A549 (cell line): ENCODE data around the gene SETMAR. TPM values are rescaled to one million over a fixed set of nuclear protein-coding genes. Genes with fewer than 3 reads are reported as not detected.
"Not testable (repeated sequence)": the region's sequence is repeated elsewhere in the genome, so short reads cannot be mapped to it uniquely, and the experiment has no call there.

Source experiments
- ATAC-seq, 2 experiments: fragments of 200-7000 bp in 1 of 2; fragments of >200 bp in 1 of 2; cut with Nextera tagmentation in 1 of 2; cut with Tn5 transposase in 1 of 2; 3 replicates each; pipeline versions ENCODE4 v1.8.0 to v1.9.1; 2018 to 2020; ENCODE audit warnings: mild to moderate bottlenecking in 1 of 2, moderate library complexity in 1 of 2
- CTCF ChIA-PET: fragments of 300-600 bp; sonication (Branson Sonifier 250); formaldehyde crosslinking; extraction: SDS; loops from one replicate; lab custom pipeline; 2021; ENCODE audit warnings: antibody characterized with exemption, inconsistent platforms; lab: Yijun Ruan, JAX
- POLR2A ChIA-PET: fragments of 350-600 bp; formaldehyde crosslinking; extraction: SDS; loops from one replicate; lab custom pipeline; 2021; ENCODE audit warnings: antibody characterized with exemption, inconsistent platforms; lab: Yijun Ruan, JAX
- DNase-seq, 2 experiments: peaks; one replicate each; pipeline versions ENCODE4 v3.0.0 to v3.0.0-alpha.2; 2011 to 2016; ENCODE audit warnings: low read depth in 1 of 2, low spot score in 1 of 2
- FAIRE-seq: peaks from 2 replicates; lab custom pipeline; 2011; peaks lifted over from hg19 to GRCh38; lab: Jason Lieb, UNC
- H3K27ac ChIP-seq, 2 experiments: fragments of >200 bp; sonication (Bioruptor Twin); formaldehyde crosslinking; 3 replicates each; pipeline ENCODE4 v1.5.1; 2016 to 2017
- H3K4me1 ChIP-seq: fragments of >200 bp; sonication (Bioruptor Twin); formaldehyde crosslinking; 3 replicates; pipeline ENCODE4 v1.6.1; 2016
- H3K4me2 ChIP-seq: fragments of >200 bp; sonication (Bioruptor Twin); formaldehyde crosslinking; 3 replicates; pipeline ENCODE4 v1.6.1; 2016
- H3K4me3 ChIP-seq: fragments of >200 bp; sonication (Bioruptor Twin); formaldehyde crosslinking; 3 replicates; pipeline ENCODE4 v1.5.1; 2016
- H3K9me3 ChIP-seq: fragments of >200 bp; sonication (Bioruptor Twin); formaldehyde crosslinking; 3 replicates; pipeline ENCODE4 v1.6.1; 2016
- CEBPB ChIP-seq, 2 experiments: fragments of >200 bp in 1 of 2; sonication (Bioruptor Twin) in 1 of 2; formaldehyde crosslinking in 1 of 2; IDR thresholded peaks; 2 replicates each; pipeline ENCODE4 v1.6.1; 2012 to 2016
- CHD4 ChIP-seq: fragments of 200-600 bp; sonication (generic); IDR thresholded peaks from 2 replicates; pipeline ENCODE4 v1.6.1; 2016; ENCODE audit warnings: antibody characterized with exemption, mild to moderate bottlenecking, borderline replicate concordance
- EHMT2 ChIP-seq: fragments of 200-600 bp; sonication (generic); IDR thresholded peaks from 2 replicates; pipeline ENCODE4 v1.6.1; 2016; ENCODE audit warnings: antibody characterized with exemption, low read depth, mild to moderate bottlenecking, moderate library complexity
- EP300 ChIP-seq, 2 experiments: fragments of >200 bp; sonication (Bioruptor Twin); formaldehyde crosslinking; IDR thresholded peaks; 2 replicates in 1 of 2; 3 replicates in 1 of 2; pipeline ENCODE4 v1.6.1; 2016 to 2017
- FOSL2 ChIP-seq, 2 experiments: fragments of 450-650 bp in 1 of 2; fragments of >200 bp in 1 of 2; sonication (Bioruptor Twin) in 1 of 2; formaldehyde crosslinking; IDR thresholded peaks; 2 replicates each; pipeline versions ENCODE4 v1.5.0 to v1.6.1; 2016 to 2020; ENCODE audit warnings: mild to moderate bottlenecking in 1 of 2, moderate library complexity in 1 of 2
- HDAC2 ChIP-seq: fragments of 200-600 bp; sonication (generic); IDR thresholded peaks from 2 replicates; pipeline ENCODE4 v1.6.1; 2016
- JUN ChIP-seq, 2 experiments: fragments of >200 bp; sonication (Bioruptor Twin); formaldehyde crosslinking; IDR thresholded peaks; 2 replicates in 1 of 2; 3 replicates in 1 of 2; pipeline ENCODE4 v1.6.1; 2016 to 2017
- KDM1A ChIP-seq: fragments of 200-600 bp; sonication (generic); IDR thresholded peaks from 2 replicates; pipeline ENCODE4 v1.6.1; 2016; ENCODE audit warnings: low read depth, mild to moderate bottlenecking
- KDM5A ChIP-seq: fragments of 200-600 bp; sonication (generic); IDR thresholded peaks from 2 replicates; pipeline ENCODE4 v1.6.1; 2016; ENCODE audit warnings: antibody characterized with exemption, mild to moderate bottlenecking
- MAZ ChIP-seq: fragments of 150-350 bp; IDR thresholded peaks from 2 replicates; pipeline ENCODE4 v1.6.1; 2014; ENCODE audit warnings: antibody characterized with exemption, low read depth, low read length, borderline replicate concordance
- RCOR1 ChIP-seq: fragments of 150-350 bp; IDR thresholded peaks from 2 replicates; pipeline ENCODE4 v1.6.1; 2014; ENCODE audit warnings: antibody characterized with exemption, low read length, low read depth
- RNF2 ChIP-seq: fragments of 200-600 bp; sonication (generic); IDR thresholded peaks from 2 replicates; pipeline ENCODE4 v1.6.1; 2016; ENCODE audit warnings: low read depth, mild to moderate bottlenecking, antibody characterized with exemption, moderate library complexity, borderline replicate concordance
- TP53 ChIP-seq: fragments of 250-450 bp; sonication (Bioruptor Pico); IDR thresholded peaks from 2 replicates; pipeline ENCODE4 v1.5.0; 2021; ENCODE audit warnings: mild to moderate bottlenecking, moderate library complexity
- WGBS: methylation state at CpG from one replicate; pipeline ENCODE4 v1.1.6; 2017; ENCODE audit errors: missing lambda C conversion rate; 5-methylcytosine and 5-hydroxymethylcytosine counted together
- polyA plus RNA-seq, 4 experiments: library from polyadenylated mRNA; depleted of rRNA in 3 of 4; stranded (reverse); fragments of >200 nt; fragmentation: RNase III in 1 of 4; extraction: RNeasy Plus Mini Kit Qiagen cat#74134 plus additional on column Dnase treatment in 1 of 4; gene quantifications; 2 replicates in 3 of 4; 3 replicates in 1 of 4; pipeline ENCODE4 v1.2.3, GENCODE V29; 2011 to 2017
- TF ChIP-seq, protein P1 (sequence below): fragments of >200 bp; sonication (Bioruptor Twin); formaldehyde crosslinking; IDR thresholded peaks from 3 replicates; pipeline ENCODE4 v1.6.1; 2016
- TF ChIP-seq, protein P2 (sequence below): fragments of 200-600 bp; sonication (generic); IDR thresholded peaks from 2 replicates; pipeline ENCODE4 v1.6.1; 2016; ENCODE audit warnings: antibody characterized with exemption, mild to moderate bottlenecking, moderate library complexity
- TF ChIP-seq, protein P3 (sequence below): IDR thresholded peaks from 2 replicates; pipeline ENCODE4 v1.6.1; 2012
- TF ChIP-seq, protein P4 (sequence below): IDR thresholded peaks from 2 replicates; pipeline ENCODE4 v1.6.1; 2012

The SETMAR gene
- polyA plus RNA-seq, 2 of the 4 experiments (the other 2 are of a cell fraction), result 7.2 to 12.3 TPM

DNA sequence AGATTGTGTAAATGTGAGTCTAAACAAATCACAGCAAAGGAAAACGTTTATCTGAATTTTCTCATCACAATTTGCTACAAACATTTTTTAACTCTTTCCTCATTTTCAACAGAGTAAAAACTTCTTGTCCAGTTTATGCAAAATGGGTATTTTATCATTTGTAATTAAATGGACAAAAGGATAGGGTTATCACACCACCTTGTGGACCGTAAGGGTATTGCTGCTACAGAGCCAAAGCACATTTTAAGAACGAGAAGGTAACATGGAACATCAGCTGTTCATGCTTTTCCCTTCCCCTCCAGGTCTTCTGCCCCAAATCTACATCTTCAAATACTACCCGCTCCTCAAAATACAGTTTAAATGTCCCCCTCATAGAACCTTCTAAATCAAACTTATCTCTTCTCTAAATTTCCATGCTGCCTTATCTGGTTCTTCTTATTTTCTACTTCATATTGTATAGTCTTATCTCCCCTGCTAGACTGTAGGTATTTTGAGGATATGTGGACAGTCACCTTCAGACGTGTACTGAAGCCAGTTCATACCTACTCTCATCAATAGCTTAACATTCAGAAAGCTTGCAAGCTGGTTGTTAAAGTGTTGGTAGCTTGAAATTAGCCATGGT lies 12.8 kb upstream of the SETMAR start (continued):
- TF ChIP-seq, protein P1, sequence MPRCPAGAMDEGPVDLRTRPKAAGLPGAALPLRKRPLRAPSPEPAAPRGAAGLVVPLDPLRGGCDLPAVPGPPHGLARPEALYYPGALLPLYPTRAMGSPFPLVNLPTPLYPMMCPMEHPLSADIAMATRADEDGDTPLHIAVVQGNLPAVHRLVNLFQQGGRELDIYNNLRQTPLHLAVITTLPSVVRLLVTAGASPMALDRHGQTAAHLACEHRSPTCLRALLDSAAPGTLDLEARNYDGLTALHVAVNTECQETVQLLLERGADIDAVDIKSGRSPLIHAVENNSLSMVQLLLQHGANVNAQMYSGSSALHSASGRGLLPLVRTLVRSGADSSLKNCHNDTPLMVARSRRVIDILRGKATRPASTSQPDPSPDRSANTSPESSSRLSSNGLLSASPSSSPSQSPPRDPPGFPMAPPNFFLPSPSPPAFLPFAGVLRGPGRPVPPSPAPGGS, result no peak

DNA sequence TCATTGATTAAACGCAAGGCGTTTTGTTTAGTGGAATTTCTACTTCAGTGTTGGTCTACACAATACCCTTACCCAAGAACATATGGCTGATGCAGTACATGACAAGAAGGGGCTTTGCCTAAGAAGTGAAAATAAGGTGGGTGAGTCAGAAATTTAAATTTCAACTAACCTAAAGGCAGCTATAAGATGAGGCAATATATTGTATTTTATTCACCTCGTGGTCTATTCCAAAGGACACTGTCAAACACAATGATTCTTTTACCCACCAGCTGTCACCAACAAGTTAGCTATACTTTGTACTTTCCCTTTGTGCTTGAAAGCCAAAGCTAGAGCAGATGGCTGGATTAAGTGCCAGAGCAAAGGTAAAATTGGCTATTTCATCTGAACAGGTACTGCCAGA lies 10.9 kb upstream of the SETMAR start:
- H3K4me1 ChIP-seq, result no peaks in the 10 kb centered on the region
- TF ChIP-seq, protein P2, sequence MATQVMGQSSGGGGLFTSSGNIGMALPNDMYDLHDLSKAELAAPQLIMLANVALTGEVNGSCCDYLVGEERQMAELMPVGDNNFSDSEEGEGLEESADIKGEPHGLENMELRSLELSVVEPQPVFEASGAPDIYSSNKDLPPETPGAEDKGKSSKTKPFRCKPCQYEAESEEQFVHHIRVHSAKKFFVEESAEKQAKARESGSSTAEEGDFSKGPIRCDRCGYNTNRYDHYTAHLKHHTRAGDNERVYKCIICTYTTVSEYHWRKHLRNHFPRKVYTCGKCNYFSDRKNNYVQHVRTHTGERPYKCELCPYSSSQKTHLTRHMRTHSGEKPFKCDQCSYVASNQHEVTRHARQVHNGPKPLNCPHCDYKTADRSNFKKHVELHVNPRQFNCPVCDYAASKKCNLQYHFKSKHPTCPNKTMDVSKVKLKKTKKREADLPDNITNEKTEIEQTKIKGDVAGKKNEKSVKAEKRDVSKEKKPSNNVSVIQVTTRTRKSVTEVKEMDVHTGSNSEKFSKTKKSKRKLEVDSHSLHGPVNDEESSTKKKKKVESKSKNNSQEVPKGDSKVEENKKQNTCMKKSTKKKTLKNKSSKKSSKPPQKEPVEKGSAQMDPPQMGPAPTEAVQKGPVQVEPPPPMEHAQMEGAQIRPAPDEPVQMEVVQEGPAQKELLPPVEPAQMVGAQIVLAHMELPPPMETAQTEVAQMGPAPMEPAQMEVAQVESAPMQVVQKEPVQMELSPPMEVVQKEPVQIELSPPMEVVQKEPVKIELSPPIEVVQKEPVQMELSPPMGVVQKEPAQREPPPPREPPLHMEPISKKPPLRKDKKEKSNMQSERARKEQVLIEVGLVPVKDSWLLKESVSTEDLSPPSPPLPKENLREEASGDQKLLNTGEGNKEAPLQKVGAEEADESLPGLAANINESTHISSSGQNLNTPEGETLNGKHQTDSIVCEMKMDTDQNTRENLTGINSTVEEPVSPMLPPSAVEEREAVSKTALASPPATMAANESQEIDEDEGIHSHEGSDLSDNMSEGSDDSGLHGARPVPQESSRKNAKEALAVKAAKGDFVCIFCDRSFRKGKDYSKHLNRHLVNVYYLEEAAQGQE, result no peak
- TF ChIP-seq EHMT2, result no peak
- TF ChIP-seq KDM5A, result no peak
- TF ChIP-seq RCOR1, result no peak
- TF ChIP-seq, protein P3, sequence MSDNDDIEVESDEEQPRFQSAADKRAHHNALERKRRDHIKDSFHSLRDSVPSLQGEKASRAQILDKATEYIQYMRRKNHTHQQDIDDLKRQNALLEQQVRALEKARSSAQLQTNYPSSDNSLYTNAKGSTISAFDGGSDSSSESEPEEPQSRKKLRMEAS, result no peak
- TF ChIP-seq CHD4, result no peak
- TF ChIP-seq, protein P4, sequence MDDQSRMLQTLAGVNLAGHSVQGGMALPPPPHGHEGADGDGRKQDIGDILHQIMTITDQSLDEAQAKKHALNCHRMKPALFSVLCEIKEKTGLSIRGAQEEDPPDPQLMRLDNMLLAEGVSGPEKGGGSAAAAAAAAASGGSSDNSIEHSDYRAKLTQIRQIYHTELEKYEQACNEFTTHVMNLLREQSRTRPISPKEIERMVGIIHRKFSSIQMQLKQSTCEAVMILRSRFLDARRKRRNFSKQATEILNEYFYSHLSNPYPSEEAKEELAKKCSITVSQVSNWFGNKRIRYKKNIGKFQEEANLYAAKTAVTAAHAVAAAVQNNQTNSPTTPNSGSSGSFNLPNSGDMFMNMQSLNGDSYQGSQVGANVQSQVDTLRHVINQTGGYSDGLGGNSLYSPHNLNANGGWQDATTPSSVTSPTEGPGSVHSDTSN, result no peak
- no peak for TF ChIP-seq JUN (IDR thresholded peaks at IDR 0.05)
- CTCF ChIA-PET, result interaction anchor here (0.6 to 1.3 kb wide), 3 partner anchors 59 to 1092 kb away, joined by 3 to 5 read pairs (median 4); no protein-coding TSS in a partner anchor
- no peak for FAIRE-seq
- H3K27ac ChIP-seq, result no peak overlapping the region
- ATAC-seq, result no peak
- POLR2A ChIA-PET, result no interaction called here
- no peak overlapping the region for H3K4me3 ChIP-seq
- H3K4me2 ChIP-seq, result no peak overlapping the region
- 43% methylated on average over 3 of the region's 3 CpGs for WGBS
- DNase-seq, result no peak
- H3K9me3 ChIP-seq, result no peaks in the 10 kb centered on the region

DNA sequence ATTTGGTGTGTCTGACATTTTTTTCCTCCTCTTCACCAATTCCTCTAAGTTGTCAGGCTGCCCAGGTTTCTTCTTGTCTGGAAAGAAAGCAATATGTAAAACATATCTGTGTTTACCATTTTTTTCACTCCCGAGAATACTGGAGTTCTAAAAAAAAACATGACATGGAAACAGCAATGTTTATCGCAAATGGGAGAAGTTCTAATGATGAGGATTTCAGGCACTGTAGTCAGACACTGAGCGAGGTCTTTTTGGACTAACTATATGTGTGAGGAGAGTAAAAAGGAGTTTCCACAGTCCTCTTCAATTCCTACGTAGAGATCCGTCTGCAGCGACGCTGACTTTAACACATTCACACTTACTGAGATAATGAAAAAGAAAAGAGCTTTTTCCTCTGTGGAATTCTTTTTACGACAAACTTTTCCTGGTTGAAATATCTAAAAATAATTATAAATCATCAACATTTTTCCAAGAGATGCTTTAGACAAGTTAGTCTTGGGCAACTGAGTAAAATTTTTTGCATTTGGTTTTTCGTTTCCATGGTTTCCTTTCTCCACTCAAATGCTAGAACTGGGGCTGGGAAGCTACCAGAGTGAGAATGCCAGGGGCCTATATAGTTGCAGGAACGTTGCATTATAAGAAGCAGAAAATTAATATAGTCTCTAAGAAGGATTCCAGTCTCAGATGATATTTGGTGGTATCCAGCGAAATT lies 8.4 kb upstream of the SETMAR start:
- Histone ChIP-seq H3K4me3 (no peak overlapping the region), H3K9me3 (no peaks in the 10 kb centered on the region), H3K4me2 (no peak overlapping the region), H3K27ac (no peak overlapping the region), H3K4me1 (no peaks in the 10 kb centered on the region)
- WGBS, result 63% methylated on average over 11 of the region's 11 CpGs
- ChIA-PET CTCF (interaction anchor here (1.5 to 1.9 kb wide), 2 partner anchors 23 to 1094 kb away, joined by 4 to 6 read pairs; no protein-coding TSS in a partner anchor), POLR2A (no interaction called here)
- TF ChIP-seq, protein P2, result no peak
- TF ChIP-seq TP53 (CRISPR knock-in tag), result no peak
- no peak for TF ChIP-seq HDAC2
- no peak for TF ChIP-seq MAZ
- no peak for TF ChIP-seq CEBPB (IDR thresholded peaks at IDR 0.05)
- no peak for TF ChIP-seq KDM1A
- TF ChIP-seq FOSL2 (IDR thresholded peaks at IDR 0.05), result no peak
- TF ChIP-seq FOSL2 (CRISPR knock-in tag; IDR thresholded peaks at IDR 0.05), result no peak
- TF ChIP-seq, protein P4, result no peak
- no peak for TF ChIP-seq EP300 (IDR thresholded peaks at IDR 0.05)
- TF ChIP-seq RNF2, result no peak
- no peak for ATAC-seq
- DNase-seq, result no peak
- no peak for FAIRE-seq

DNA sequence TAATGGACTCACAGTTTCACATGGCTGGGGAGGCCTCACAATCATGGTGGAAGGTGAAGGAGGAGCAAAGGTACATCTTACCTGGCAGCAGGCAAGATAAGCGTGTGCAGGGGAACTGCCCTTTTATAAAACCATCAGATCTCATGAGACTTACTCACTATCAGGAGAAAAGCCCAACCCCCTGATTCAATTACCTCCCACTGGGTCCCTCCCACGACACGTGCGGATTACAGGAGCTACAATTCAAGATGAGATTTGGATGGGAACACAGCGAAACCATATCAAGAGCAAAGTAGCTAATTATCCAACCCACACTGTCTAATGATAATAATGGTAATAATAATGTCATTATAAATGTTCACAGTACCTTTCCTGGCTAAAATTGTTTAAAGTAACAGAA lies 6.7 kb upstream of the SETMAR start:
- CTCF ChIA-PET, result interaction anchor here (1.0 to 2.5 kb wide), 2 partner anchors 10 to 25 kb away, joined by 4 to 12 read pairs; no protein-coding TSS in a partner anchor
- 59% methylated on average over 5 of the region's 5 CpGs for WGBS
- FAIRE-seq, ATAC-seq, H3K4me3 ChIP-seq, H3K27ac ChIP-seq, POLR2A ChIA-PET, DNase-seq, H3K4me1 ChIP-seq, H3K4me2 ChIP-seq, H3K9me3 ChIP-seq: not testable (repeated sequence)
